ENCODE measurements around the gene DOCK2.

Gene DOCK2

GRCh38 chr5:169795338-169795737 lies 158.3 kb downstream of the DOCK2 start:
- Histone ChIP-seq H3F3A (ENCODE audit: control insufficient read depth, insufficient read depth) (0 out of 2 replicates have a peak, but pooled peaks cover 2% of the 10 kb centered on the region), H3K36me3 (ENCODE audit: control insufficient read depth, low read length) (peaks cover 63% of the 10 kb centered on the region), H3K4me2 (ENCODE audit: low read length) (no peak overlapping the region), H3K9me2 (replicated peaks; ENCODE audit: control insufficient read depth, low read length) (no peaks in the 10 kb centered on the region), H3K27me3 (ENCODE audit: control insufficient read depth, low read length) (no peaks in the 10 kb centered on the region), H3K9me3 (ENCODE audit: control insufficient read depth, insufficient read depth, low read length) (no peaks in the 10 kb centered on the region), H4K20me1 (ENCODE audit: control insufficient read depth, insufficient read depth, low read depth, low read length) (no peaks in the 10 kb centered on the region), H3K27ac (ENCODE audit: low read depth, low read length) (no peak overlapping the region), H3K79me2 (ENCODE audit: control insufficient read depth, low read length) (no peaks in the 10 kb centered on the region), H3K4me3 (ENCODE audit: low read length) (no peak overlapping the region), H3K4me1 (ENCODE audit: control insufficient read depth, low read length) (no peaks in the 10 kb centered on the region)
- no peak for TF ChIP-seq EZH2phosphoT487 (IDR thresholded peaks at IDR 0.05; ENCODE audit: borderline replicate concordance, low read length)

GRCh38 chr5:169796731-169797130 lies 159.7 kb downstream of the DOCK2 start:
- Histone ChIP-seq H3K79me2 (ENCODE audit: control insufficient read depth, low read length) (no peaks in the 10 kb centered on the region), H3F3A (ENCODE audit: control insufficient read depth, insufficient read depth) (0 out of 2 replicates have a peak, but pooled peaks cover 2% of the 10 kb centered on the region), H3K9me3 (ENCODE audit: control insufficient read depth, insufficient read depth, low read length) (no peaks in the 10 kb centered on the region), H3K4me2 (ENCODE audit: low read length) (no peak overlapping the region), H3K27ac (ENCODE audit: low read depth, low read length) (no peak overlapping the region), H3K4me3 (ENCODE audit: low read length) (no peak overlapping the region), H3K4me1 (ENCODE audit: control insufficient read depth, low read length) (no peaks in the 10 kb centered on the region), H4K20me1 (ENCODE audit: control insufficient read depth, insufficient read depth, low read depth, low read length) (no peaks in the 10 kb centered on the region), H3K36me3 (ENCODE audit: control insufficient read depth, low read length) (peaks cover 61% of the 10 kb centered on the region), H3K9me2 (replicated peaks; ENCODE audit: control insufficient read depth, low read length) (no peaks in the 10 kb centered on the region), H3K27me3 (ENCODE audit: control insufficient read depth, low read length) (no peaks in the 10 kb centered on the region)
- no peak for TF ChIP-seq CTCF (IDR thresholded peaks at IDR 0.05; ENCODE audit: low read depth, low read length, poor library complexity, severe bottlenecking)
- no peak for TF ChIP-seq EZH2phosphoT487 (IDR thresholded peaks at IDR 0.05; ENCODE audit: borderline replicate concordance, low read length)

- Histone ChIP-seq H3K27me3 (ENCODE audit: control insufficient read depth, low read length) (no peaks in the 10 kb centered on the region), H3F3A (ENCODE audit: control insufficient read depth, insufficient read depth) (0 out of 2 replicates have a peak, but pooled peaks cover 2% of the 10 kb centered on the region), H3K9me2 (replicated peaks; ENCODE audit: control insufficient read depth, low read length) (no peaks in the 10 kb centered on the region), H3K4me1 (ENCODE audit: control insufficient read depth, low read length) (no peaks in the 10 kb centered on the region), H3K27ac (ENCODE audit: low read depth, low read length) (no peak overlapping the region), H3K9me3 (ENCODE audit: control insufficient read depth, insufficient read depth, low read length) (no peaks in the 10 kb centered on the region), H4K20me1 (ENCODE audit: control insufficient read depth, insufficient read depth, low read depth, low read length) (no peaks in the 10 kb centered on the region), H3K36me3 (ENCODE audit: control insufficient read depth, low read length) (peaks cover 65% of the 10 kb centered on the region), H3K4me2 (ENCODE audit: low read length) (no peak overlapping the region), H3K4me3 (ENCODE audit: low read length) (no peak overlapping the region), H3K79me2 (ENCODE audit: control insufficient read depth, low read length) (no peaks in the 10 kb centered on the region)
- no peak for TF ChIP-seq CTCF (IDR thresholded peaks at IDR 0.05; ENCODE audit: low read depth, low read length, poor library complexity, severe bottlenecking)
- TF ChIP-seq EZH2phosphoT487 (IDR thresholded peaks at IDR 0.05; ENCODE audit: borderline replicate concordance, low read length), result no peak
Measured at GRCh38 chr5:169797577-169797976, 160.5 kb downstream of the DOCK2 start.

GRCh38 chr5:169798438-169798837 lies 161.4 kb downstream of the DOCK2 start:
- H3K36me3 ChIP-seq (ENCODE audit: control insufficient read depth, low read length), result peaks cover 64% of the 10 kb centered on the region
- H3K27ac ChIP-seq (ENCODE audit: low read depth, low read length), result no peak overlapping the region
- H3K27me3 ChIP-seq (ENCODE audit: control insufficient read depth, low read length), result no peaks in the 10 kb centered on the region
- no peaks in the 10 kb centered on the region for H3K9me2 ChIP-seq (replicated peaks; ENCODE audit: control insufficient read depth, low read length)
- no peaks in the 10 kb centered on the region for H4K20me1 ChIP-seq (ENCODE audit: control insufficient read depth, insufficient read depth, low read depth, low read length)
- H3K4me3 ChIP-seq (ENCODE audit: low read length), result no peak overlapping the region
- TF ChIP-seq CTCF (IDR thresholded peaks at IDR 0.05; ENCODE audit: low read depth, low read length, poor library complexity, severe bottlenecking) (no peak), EZH2phosphoT487 (IDR thresholded peaks at IDR 0.05; ENCODE audit: borderline replicate concordance, low read length) (no peak)
- no peaks in the 10 kb centered on the region for H3K79me2 ChIP-seq (ENCODE audit: control insufficient read depth, low read length)
- no peaks in the 10 kb centered on the region for H3K9me3 ChIP-seq (ENCODE audit: control insufficient read depth, insufficient read depth, low read length)
- H3F3A ChIP-seq (ENCODE audit: control insufficient read depth, insufficient read depth), result 0 out of 2 replicates have a peak, but pooled peaks cover 2% of the 10 kb centered on the region
- no peaks in the 10 kb centered on the region for H3K4me1 ChIP-seq (ENCODE audit: control insufficient read depth, low read length)
- no peak overlapping the region for H3K4me2 ChIP-seq (ENCODE audit: low read length)

All from DOHH2 (cell line).